Prostate gland (tissue), 2 donors: Measurements from ENCODE around the gene THAP4.

Experiments used
- POLR2A ChIP-seq: fragments of 450-650 bp; IDR thresholded peaks from one replicate; pipeline ENCODE4 v1.6.1; 2016; ENCODE audit warnings: antibody characterized with exemption, mild to moderate bottlenecking
- TF ChIP-seq, protein P1 (sequence below), 4 experiments: fragments of 200-600 bp in 2 of 4; fragments of 450-650 bp in 2 of 4; sonication (generic) in 2 of 4; IDR thresholded peaks; 1 replicate in 3 of 4; 2 replicates in 1 of 4; pipeline ENCODE4 v1.5.1; 2016 to 2019; ENCODE audit warnings: antibody characterized with exemption in 4 of 4, mild to moderate bottlenecking in 2 of 4, moderate library complexity in 2 of 4

DNA sequence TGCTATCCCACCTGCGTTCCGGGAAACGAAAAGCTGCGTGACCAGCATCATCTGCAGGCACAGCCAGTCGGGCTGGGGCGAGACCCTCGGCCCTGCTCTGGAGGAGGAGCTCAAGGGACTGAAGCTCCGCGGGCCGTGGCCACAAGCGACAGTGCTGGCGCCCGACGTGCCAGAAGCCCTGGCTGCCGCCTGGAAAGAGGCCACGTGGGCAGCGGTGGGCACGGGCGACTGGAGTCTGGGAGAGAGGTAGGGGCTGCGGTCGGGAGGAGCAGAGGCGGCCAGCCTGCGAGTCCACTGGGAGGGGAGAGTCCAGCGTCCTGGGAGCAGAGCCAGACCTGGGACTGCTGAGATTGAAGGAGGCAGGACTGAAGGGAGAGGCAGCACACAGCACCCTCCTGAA lies 40.4 kb upstream of the THAP4 start:
- no peak for TF ChIP-seq POLR2A
- TF ChIP-seq, protein P1, sequence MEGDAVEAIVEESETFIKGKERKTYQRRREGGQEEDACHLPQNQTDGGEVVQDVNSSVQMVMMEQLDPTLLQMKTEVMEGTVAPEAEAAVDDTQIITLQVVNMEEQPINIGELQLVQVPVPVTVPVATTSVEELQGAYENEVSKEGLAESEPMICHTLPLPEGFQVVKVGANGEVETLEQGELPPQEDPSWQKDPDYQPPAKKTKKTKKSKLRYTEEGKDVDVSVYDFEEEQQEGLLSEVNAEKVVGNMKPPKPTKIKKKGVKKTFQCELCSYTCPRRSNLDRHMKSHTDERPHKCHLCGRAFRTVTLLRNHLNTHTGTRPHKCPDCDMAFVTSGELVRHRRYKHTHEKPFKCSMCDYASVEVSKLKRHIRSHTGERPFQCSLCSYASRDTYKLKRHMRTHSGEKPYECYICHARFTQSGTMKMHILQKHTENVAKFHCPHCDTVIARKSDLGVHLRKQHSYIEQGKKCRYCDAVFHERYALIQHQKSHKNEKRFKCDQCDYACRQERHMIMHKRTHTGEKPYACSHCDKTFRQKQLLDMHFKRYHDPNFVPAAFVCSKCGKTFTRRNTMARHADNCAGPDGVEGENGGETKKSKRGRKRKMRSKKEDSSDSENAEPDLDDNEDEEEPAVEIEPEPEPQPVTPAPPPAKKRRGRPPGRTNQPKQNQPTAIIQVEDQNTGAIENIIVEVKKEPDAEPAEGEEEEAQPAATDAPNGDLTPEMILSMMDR (IDR thresholded peaks at IDR 0.05): no peak
